ENCODE results near the gene ALPL. TPM values are rescaled to one million over a fixed set of nuclear protein-coding genes. Genes with fewer than 3 reads are reported as not detected.

The ALPL gene
- total RNA-seq, 2 donors from 2014 or later: 3.7 to 7.8 TPM

- no peaks in the 10 kb centered on the region for H3K36me3 ChIP-seq
- H3K27me3 ChIP-seq (replicated peaks; ENCODE audit: insufficient read depth): no peaks in the 10 kb centered on the region
- TF ChIP-seq CTCF (IDR thresholded peaks at IDR 0.05): no peak
- H3K9me3 ChIP-seq: no peaks in the 10 kb centered on the region
- no peak for ATAC-seq (ENCODE audit: insufficient number of reproducible peaks, low FRiP score, low read depth)
- H3K4me3 ChIP-seq: no peak overlapping the region
- peaks cover 0 to 8% of the 10 kb centered on the region in 2 donors for H3K4me1 ChIP-seq (ENCODE audit: control insufficient read depth in 1 of 2, low read depth in 2 of 2)
- H3K27ac ChIP-seq: no peak overlapping the region
- DNase-seq (ENCODE audit: low spot score): no peak
Observed at GRCh38 chr1:21623410-21623961, 114.3 kb downstream of the ALPL start.

- no peak for ATAC-seq (ENCODE audit: insufficient number of reproducible peaks, low FRiP score, low read depth)
- Histone ChIP-seq H3K4me1 (ENCODE audit: control insufficient read depth in 1 of 2, low read depth in 2 of 2) (peaks cover 0 to 8% of the 10 kb centered on the region in 2 donors), H3K9me3 (no peaks in the 10 kb centered on the region), H3K36me3 (no peaks in the 10 kb centered on the region), H3K27ac (no peak overlapping the region), H3K4me3 (no peak overlapping the region), H3K27me3 (replicated peaks; ENCODE audit: insufficient read depth) (no peaks in the 10 kb centered on the region)
- no peak for TF ChIP-seq CTCF (IDR thresholded peaks at IDR 0.05)
- DNase-seq (ENCODE audit: low spot score): no peak
Observed at GRCh38 chr1:21624571-21625389, 115.6 kb downstream of the ALPL start.

GRCh38 chr1:21625390-21626190, 116.4 kb downstream of the ALPL start:
- no peak overlapping the region for H3K27ac ChIP-seq
- no peak for TF ChIP-seq CTCF (IDR thresholded peaks at IDR 0.05)
- no peak overlapping the region for H3K4me3 ChIP-seq
- no peaks in the 10 kb centered on the region for H3K36me3 ChIP-seq
- ATAC-seq (ENCODE audit: insufficient number of reproducible peaks, low FRiP score, low read depth) (no peak), DNase-seq (ENCODE audit: low spot score) (no peak)
- H3K4me1 ChIP-seq (ENCODE audit: control insufficient read depth in 1 of 2, low read depth in 2 of 2): peaks cover 0 to 1% of the 10 kb centered on the region in 2 donors
- no peaks in the 10 kb centered on the region for H3K9me3 ChIP-seq
- no peaks in the 10 kb centered on the region for H3K27me3 ChIP-seq (replicated peaks; ENCODE audit: insufficient read depth)

- H3K9me3 ChIP-seq: no peaks in the 10 kb centered on the region
- H3K4me1 ChIP-seq (ENCODE audit: control insufficient read depth in 1 of 2, low read depth in 2 of 2): no peaks in the 10 kb centered on the region
- no peaks in the 10 kb centered on the region for H3K27me3 ChIP-seq (replicated peaks; ENCODE audit: insufficient read depth)
- no peak for TF ChIP-seq CTCF (IDR thresholded peaks at IDR 0.05)
- H3K36me3 ChIP-seq: no peaks in the 10 kb centered on the region
- no peak overlapping the region for H3K4me3 ChIP-seq
- DNase-seq (ENCODE audit: low spot score): no peak
- no peak overlapping the region for H3K27ac ChIP-seq
- no peak for ATAC-seq (ENCODE audit: insufficient number of reproducible peaks, low FRiP score, low read depth)
Observed at GRCh38 chr1:21626921-21627339, 117.7 kb downstream of the ALPL start.

Other genes starting within 250 kb of the ALPL start
- 100 to 1,000 TPM; 103 to 124 TPM for gene ECE1, start 219.0 kb upstream of the ALPL start, total RNA-seq
- gene NBPF3, start 69.3 kb upstream of the ALPL start, total RNA-seq: 1 to 10 TPM; 4.2 to 9.5 TPM
- under 1 TPM; 0.27 to 0.92 TPM for gene RAP1GAP, start 159.9 kb downstream of the ALPL start, total RNA-seq